GM19238 (cell line): ENCODE results near the gene TBX2.
"Not testable (repeated sequence)": the region's sequence is repeated elsewhere in the genome, so short reads cannot be mapped to it uniquely, and the experiment has no call there.

Source experiments
- DNase-seq: peaks from one replicate; pipeline ENCODE4 v3.0.0; 2011; ENCODE audit warnings: low spot score; ENCODE audit not compliant: insufficient read length

Gene TBX2

GRCh38 chr17:61399131-61400065 is at the start of gene TBX2:
Gene TBX2 (plus strand): TSS chr17:61399843. CDS start chr17:61400177, 334 bp downstream.
- no peak for DNase-seq

GRCh38 chr17:61351745-61352407 is 47.8 kb upstream of the TBX2 start:
- no peak for DNase-seq

- no peak for DNase-seq
These were observed 47.3 kb upstream of the TBX2 start for GRCh38 chr17:61352408-61352770.

GRCh38 chr17:61352781-61353491 is 46.7 kb upstream of the TBX2 start:
- DNase-seq: no peak

- DNase-seq: no peak
These were observed 46.0 kb upstream of the TBX2 start for GRCh38 chr17:61353615-61354014.

- no peak for DNase-seq
These were observed 44.5 kb upstream of the TBX2 start for GRCh38 chr17:61354895-61355874.

- DNase-seq: not testable (repeated sequence)
These were observed 42.6 kb upstream of the TBX2 start for GRCh38 chr17:61357061-61357460.

- DNase-seq: not testable (repeated sequence)
These were observed 40.1 kb upstream of the TBX2 start for GRCh38 chr17:61359513-61359912.

- no peak for DNase-seq
These were observed 39.2 kb upstream of the TBX2 start for GRCh38 chr17:61360318-61360943.

GRCh38 chr17:61361084-61361483 is 38.6 kb upstream of the TBX2 start:
- DNase-seq: no peak

- DNase-seq: no peak
These were observed 37.2 kb upstream of the TBX2 start for GRCh38 chr17:61362396-61362795.

GRCh38 chr17:61362852-61363600 is 36.6 kb upstream of the TBX2 start:
- no peak for DNase-seq

- no peak for DNase-seq
These were observed 35.8 kb upstream of the TBX2 start for GRCh38 chr17:61363601-61364462.

GRCh38 chr17:61364463-61364846 is 35.2 kb upstream of the TBX2 start:
- no peak for DNase-seq

- no peak for DNase-seq
These were observed 33.4 kb upstream of the TBX2 start for GRCh38 chr17:61366076-61366714.

- no peak for DNase-seq
These were observed 32.8 kb upstream of the TBX2 start for GRCh38 chr17:61366715-61367413.

GRCh38 chr17:61368049-61368831 is 31.4 kb upstream of the TBX2 start:
- no peak for DNase-seq
